Measurements from ENCODE around the gene OR2H2.

OR2H2 gene

DNA sequence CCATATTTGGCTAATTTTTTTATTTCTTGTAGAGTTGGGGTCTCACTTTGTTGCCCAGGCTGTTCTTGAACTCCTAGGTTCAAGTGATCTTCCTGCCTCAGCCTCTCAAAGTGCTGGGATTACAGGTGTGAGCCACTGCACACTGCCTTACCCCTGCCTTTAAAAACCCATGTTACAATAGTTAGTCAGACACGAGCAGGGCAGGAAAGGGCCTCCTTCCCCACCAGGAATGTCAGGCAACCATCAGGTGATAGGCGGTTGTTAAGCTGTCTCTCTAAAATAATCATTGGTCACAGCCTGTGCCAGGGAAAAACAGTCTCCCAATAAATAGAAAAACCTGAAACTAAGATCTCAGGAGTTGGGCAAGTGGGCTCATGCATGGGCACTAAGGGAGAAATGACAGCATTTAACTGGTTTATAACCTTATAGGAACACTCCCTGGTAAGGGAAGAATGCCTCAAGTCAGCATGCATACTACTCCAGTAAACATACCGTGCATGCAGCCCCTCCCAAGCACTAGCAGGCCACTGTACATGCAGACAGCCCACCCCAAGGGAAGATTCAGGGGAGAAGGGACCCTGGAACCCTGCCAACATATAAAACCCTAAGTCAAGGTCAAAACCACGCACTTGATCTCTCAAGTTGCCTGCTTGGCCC lies 8.4 kb downstream of the OR2H2 start:
- H3K4me3 ChIP-seq (ENCODE audit: low read length): no peak overlapping the region
- peaks cover 13% of the 10 kb centered on the region for H3K4me1 ChIP-seq (ENCODE audit: insufficient read depth, low read length)
- no peak overlapping the region for H3K9ac ChIP-seq (ENCODE audit: low read depth, low read length)
- WGBS: 84% methylated on average over 4 of the region's 4 CpGs
- no peaks in the 10 kb centered on the region for H3K9me3 ChIP-seq (ENCODE audit: insufficient read depth, low read depth, low read length)
- H3K36me3 ChIP-seq (ENCODE audit: insufficient read depth, low read length): no peaks in the 10 kb centered on the region
- H3K27me3 ChIP-seq (ENCODE audit: insufficient read depth, low read length): no peaks in the 10 kb centered on the region
- no peak overlapping the region for H3K27ac ChIP-seq (ENCODE audit: low read depth, low read length)

DNA sequence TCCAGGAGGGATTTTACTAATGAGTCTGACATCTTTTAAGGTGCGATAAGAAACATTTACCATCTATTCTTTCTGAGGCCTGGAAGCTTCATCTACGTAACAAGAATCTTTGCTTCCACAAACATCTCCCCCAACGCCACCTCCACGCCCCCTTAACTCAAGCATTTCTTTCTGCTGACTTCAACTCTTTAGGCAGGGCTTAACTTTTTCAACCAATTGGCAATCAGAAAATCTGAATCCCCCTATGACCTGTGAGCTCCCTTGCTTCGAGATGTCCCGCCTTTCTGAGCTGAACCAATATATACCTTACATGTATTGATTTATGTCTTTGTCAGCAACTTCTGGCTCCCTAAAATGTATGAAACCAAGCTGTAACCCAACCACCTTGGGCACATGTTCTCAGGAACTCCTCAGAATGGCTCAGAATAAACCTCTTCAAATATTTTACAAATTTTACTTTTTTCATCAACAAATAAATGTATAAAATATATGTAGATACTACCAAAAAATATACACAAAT lies 11.5 kb downstream of the OR2H2 start:
- 64% methylated on average over 6 of the region's 6 CpGs for WGBS
- peaks cover 13% of the 10 kb centered on the region for H3K4me1 ChIP-seq (ENCODE audit: insufficient read depth, low read length)
- H3K9ac ChIP-seq (ENCODE audit: low read depth, low read length): no peak overlapping the region
- no peak overlapping the region for H3K4me3 ChIP-seq (ENCODE audit: low read length)
- H3K36me3 ChIP-seq (ENCODE audit: insufficient read depth, low read length): peaks cover 25% of the 10 kb centered on the region
- H3K27me3 ChIP-seq (ENCODE audit: insufficient read depth, low read length): no peaks in the 10 kb centered on the region
- no peaks in the 10 kb centered on the region for H3K9me3 ChIP-seq (ENCODE audit: insufficient read depth, low read depth, low read length)
- peak overlapping the region; percentile 53; the same call in 1 of the 2 replicates for H3K27ac ChIP-seq (ENCODE audit: low read depth, low read length)

DNA sequence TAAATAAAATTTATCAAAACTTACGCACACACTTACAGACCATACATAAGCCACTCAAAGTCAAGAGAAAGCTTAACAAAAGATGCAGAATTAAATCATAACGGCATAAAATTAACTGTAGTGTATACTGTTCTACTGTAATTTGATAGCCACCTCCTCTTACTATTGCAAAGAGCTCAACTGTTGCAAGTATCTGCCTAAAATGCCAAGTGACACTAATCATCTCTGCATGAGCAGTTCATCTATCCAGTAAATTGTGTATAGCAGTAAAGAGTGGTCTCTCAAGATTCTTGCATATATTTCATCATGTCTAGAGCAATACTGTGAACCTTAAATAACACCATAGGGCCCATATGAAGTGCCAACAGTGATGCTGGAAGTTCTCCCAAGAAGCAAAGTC lies 12.3 kb downstream of the OR2H2 start:
- Histone ChIP-seq H3K4me1 (ENCODE audit: insufficient read depth, low read length) (peaks cover 13% of the 10 kb centered on the region), H3K9me3 (ENCODE audit: insufficient read depth, low read depth, low read length) (no peaks in the 10 kb centered on the region), H3K27me3 (ENCODE audit: insufficient read depth, low read length) (no peaks in the 10 kb centered on the region), H3K36me3 (ENCODE audit: insufficient read depth, low read length) (peaks cover 33% of the 10 kb centered on the region), H3K4me3 (ENCODE audit: low read length) (no peak overlapping the region), H3K27ac (ENCODE audit: low read depth, low read length) (no peak overlapping the region), H3K9ac (ENCODE audit: low read depth, low read length) (no peak overlapping the region)
- WGBS: 100% methylated on average over 1 of the region's 2 CpGs

DNA sequence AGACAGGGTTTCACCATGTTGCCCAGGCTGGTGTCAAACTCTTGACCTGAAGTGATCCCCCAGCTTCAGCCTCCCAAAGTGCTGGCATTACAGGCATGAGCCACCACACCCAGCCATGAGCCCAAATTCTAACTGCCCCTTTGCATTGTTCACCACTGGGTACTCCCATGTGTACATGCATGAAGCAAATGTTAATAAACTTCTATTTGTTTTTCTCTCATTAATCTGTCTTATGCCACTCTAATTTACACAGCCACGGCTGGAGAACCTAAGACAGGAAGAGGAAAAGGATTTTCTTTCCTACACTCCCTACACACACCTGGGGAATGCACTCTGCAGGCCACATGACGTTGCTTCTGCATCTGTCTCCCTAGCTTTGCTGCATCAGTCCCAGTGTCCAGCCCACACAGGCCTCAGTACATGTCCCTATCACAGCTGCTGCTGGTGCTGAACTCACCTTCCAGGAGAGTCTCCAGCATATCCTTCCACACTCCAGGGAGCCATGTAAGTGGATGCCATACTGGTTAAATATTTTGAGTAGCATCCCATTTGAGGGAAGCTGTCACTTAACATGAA lies 13.3 kb downstream of the OR2H2 start:
- no peak overlapping the region for H3K27ac ChIP-seq (ENCODE audit: low read depth, low read length)

DNA sequence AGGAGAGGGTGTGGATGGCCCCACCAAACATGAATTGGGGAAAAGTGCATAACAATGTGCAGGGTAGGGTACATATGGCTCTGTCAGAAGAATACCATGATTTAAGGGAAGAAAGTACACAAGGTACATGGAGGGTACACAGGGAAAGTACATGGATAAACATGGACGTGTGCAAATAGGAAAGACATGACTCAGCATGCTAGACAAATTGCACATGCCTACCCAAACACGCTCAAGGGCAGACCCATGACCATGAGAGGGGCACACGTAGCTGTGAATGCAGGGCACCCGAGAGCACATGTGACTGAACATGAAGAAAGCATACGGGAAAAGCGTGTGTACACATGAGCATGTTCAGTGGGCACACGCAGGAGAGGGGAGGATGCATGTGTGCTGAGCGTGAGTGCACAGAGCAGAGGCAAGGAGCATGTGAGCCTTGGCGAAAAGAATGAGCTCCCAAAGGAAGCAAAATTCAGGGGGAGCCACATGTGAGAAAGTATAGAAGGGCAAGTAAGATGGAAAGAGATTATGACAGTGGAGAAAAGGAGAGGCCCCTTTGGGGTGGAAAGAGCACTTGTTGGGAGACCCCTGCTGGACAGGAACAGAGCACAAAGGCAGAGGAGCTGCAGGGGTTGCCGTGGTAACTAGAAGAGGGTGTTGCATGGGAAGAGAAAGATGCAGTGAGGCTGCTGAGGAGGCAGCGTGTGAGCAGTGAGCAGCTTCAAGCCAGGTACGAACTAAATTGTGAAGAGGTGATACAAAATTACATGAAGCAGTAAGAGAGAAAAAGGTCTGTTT lies 17.8 kb downstream of the OR2H2 start:
- H3K4me3 ChIP-seq (ENCODE audit: low read length): no peak overlapping the region
- no peak overlapping the region for H3K9ac ChIP-seq (ENCODE audit: low read depth, low read length)
- H3K27me3 ChIP-seq (ENCODE audit: insufficient read depth, low read length): no peaks in the 10 kb centered on the region
- no peak overlapping the region for H3K27ac ChIP-seq (ENCODE audit: low read depth, low read length)
- no peaks in the 10 kb centered on the region for H3K4me1 ChIP-seq (ENCODE audit: insufficient read depth, low read length)
- peaks cover 88% of the 10 kb centered on the region for H3K36me3 ChIP-seq (ENCODE audit: insufficient read depth, low read length)
- 89% methylated on average over 12 of the region's 12 CpGs for WGBS
- no peaks in the 10 kb centered on the region for H3K9me3 ChIP-seq (ENCODE audit: insufficient read depth, low read depth, low read length)

More for the DNA sequence above, 13.3 kb downstream of the OR2H2 start:
- H3K4me3 ChIP-seq (ENCODE audit: low read length): no peak overlapping the region
- no peaks in the 10 kb centered on the region for H3K27me3 ChIP-seq (ENCODE audit: insufficient read depth, low read length)
- H3K9me3 ChIP-seq (ENCODE audit: insufficient read depth, low read depth, low read length): no peaks in the 10 kb centered on the region
- peaks cover 43% of the 10 kb centered on the region for H3K36me3 ChIP-seq (ENCODE audit: insufficient read depth, low read length)
- H3K9ac ChIP-seq (ENCODE audit: low read depth, low read length): no peak overlapping the region
- WGBS: 81% methylated on average over 2 of the region's 2 CpGs
- peaks cover 13% of the 10 kb centered on the region for H3K4me1 ChIP-seq (ENCODE audit: insufficient read depth, low read length)

DNA sequence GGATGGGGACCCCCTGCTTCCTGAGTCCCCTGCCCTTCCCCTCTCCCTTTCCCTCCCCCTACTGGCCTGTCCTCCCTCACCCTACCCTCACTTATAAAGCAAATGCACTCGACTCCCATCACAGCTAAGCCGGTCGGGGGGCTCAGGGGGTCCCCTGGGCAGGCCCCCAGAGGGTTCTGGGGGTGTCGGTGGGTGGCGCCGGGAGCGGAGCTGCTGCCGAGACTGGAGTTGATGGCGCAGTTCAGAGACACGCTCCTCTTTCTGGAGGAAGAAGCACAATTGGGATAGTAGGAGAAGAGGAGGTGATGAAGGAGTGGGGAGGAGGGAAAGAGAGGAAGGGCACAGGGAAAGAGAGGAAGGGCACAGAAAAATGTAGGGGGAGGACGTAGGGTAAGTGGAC lies 18.5 kb downstream of the OR2H2 start:
- no peak overlapping the region for H3K4me3 ChIP-seq (ENCODE audit: low read length)
- no peaks in the 10 kb centered on the region for H3K9me3 ChIP-seq (ENCODE audit: insufficient read depth, low read depth, low read length)
- peaks cover 95% of the 10 kb centered on the region for H3K36me3 ChIP-seq (ENCODE audit: insufficient read depth, low read length)
- WGBS: 93% methylated on average over 11 of the region's 11 CpGs
- no peaks in the 10 kb centered on the region for H3K4me1 ChIP-seq (ENCODE audit: insufficient read depth, low read length)
- H3K27me3 ChIP-seq (ENCODE audit: insufficient read depth, low read length): no peaks in the 10 kb centered on the region
- no peak overlapping the region for H3K9ac ChIP-seq (ENCODE audit: low read depth, low read length)
- H3K27ac ChIP-seq (ENCODE audit: low read depth, low read length): no peak overlapping the region

DNA sequence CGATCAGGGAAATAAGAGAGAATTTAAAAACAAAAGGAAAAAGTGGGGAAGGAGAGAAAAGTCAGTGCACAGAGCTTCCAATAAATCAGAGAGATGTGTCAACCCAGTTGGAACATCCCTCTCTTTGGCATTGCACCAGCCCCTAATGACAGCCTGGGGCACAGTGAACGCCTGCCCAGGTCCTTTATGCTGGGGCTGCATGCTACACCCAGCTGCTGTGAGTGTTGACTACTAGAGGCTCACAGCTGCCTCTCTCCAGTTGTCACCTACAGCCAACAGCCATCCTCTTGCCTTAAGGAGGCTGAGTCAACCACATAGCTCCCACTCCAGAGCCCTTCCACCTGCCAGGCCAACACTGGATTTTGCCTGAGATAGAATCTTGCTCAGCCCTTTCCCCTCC lies 19.0 kb downstream of the OR2H2 start:
- H3K27ac ChIP-seq (ENCODE audit: low read depth, low read length): no peak overlapping the region
- H3K36me3 ChIP-seq (ENCODE audit: insufficient read depth, low read length): peaks cover 100% of the 10 kb centered on the region
- no peaks in the 10 kb centered on the region for H3K9me3 ChIP-seq (ENCODE audit: insufficient read depth, low read depth, low read length)
- H3K9ac ChIP-seq (ENCODE audit: low read depth, low read length): no peak overlapping the region
- WGBS: 91% methylated on average over 2 of the region's 2 CpGs
- no peaks in the 10 kb centered on the region for H3K27me3 ChIP-seq (ENCODE audit: insufficient read depth, low read length)
- no peak overlapping the region for H3K4me3 ChIP-seq (ENCODE audit: low read length)
- H3K4me1 ChIP-seq (ENCODE audit: insufficient read depth, low read length): no peaks in the 10 kb centered on the region

DNA sequence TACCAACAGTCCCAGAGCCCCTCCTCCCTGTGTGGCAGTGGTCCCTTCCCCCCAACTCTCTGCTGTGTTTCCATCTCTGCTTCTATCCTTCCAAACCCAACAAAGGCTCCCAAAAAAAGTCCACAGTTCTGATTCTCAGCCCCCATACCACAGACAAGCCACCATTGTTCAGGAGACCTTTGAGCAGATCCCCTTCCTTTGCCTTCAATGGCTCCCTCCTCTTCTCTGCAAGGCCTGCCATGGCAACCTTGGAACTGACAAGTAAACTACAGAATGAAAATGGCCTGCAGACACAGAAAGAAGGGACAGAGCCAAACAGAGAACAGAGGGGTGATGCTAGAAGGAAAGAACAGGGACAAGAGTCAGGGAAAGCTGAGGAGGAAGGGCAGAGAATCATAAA lies 23.2 kb downstream of the OR2H2 start:
- H3K36me3 ChIP-seq (ENCODE audit: insufficient read depth, low read length): peaks cover 100% of the 10 kb centered on the region
- H3K4me1 ChIP-seq (ENCODE audit: insufficient read depth, low read length): no peaks in the 10 kb centered on the region
- no peak overlapping the region for H3K9ac ChIP-seq (ENCODE audit: low read depth, low read length)
- H3K9me3 ChIP-seq (ENCODE audit: insufficient read depth, low read depth, low read length): no peaks in the 10 kb centered on the region
- no peak overlapping the region for H3K27ac ChIP-seq (ENCODE audit: low read depth, low read length)
- no peak overlapping the region for H3K4me3 ChIP-seq (ENCODE audit: low read length)
- H3K27me3 ChIP-seq (ENCODE audit: insufficient read depth, low read length): no peaks in the 10 kb centered on the region

DNA sequence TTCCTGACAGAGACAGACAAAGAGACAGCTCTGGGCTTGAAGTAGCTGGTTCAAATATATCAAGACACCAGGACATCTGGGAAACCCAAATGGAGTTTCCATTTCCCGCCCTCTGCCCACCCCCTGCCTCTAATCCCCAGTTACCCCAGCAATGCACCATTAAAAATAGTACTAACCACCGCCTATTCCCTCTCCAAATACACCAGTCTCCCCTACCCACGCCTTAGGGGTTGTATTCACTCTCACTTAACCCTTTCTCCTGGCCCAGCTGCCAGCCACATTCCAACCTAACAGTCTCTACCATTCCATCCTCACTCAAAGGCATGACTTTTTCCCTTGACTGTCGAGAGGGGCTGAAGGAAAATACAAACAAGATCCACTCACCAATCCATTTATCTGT lies 25.6 kb downstream of the OR2H2 start:
- H3K27ac ChIP-seq (ENCODE audit: low read depth, low read length): no peak overlapping the region
- H3K27me3 ChIP-seq (ENCODE audit: insufficient read depth, low read length): no peaks in the 10 kb centered on the region
- H3K4me1 ChIP-seq (ENCODE audit: insufficient read depth, low read length): no peaks in the 10 kb centered on the region
- no peak overlapping the region for H3K9ac ChIP-seq (ENCODE audit: low read depth, low read length)
- no peak overlapping the region for H3K4me3 ChIP-seq (ENCODE audit: low read length)
- 90% methylated on average over 4 of the region's 4 CpGs for WGBS
- no peaks in the 10 kb centered on the region for H3K9me3 ChIP-seq (ENCODE audit: insufficient read depth, low read depth, low read length)
- peaks cover 100% of the 10 kb centered on the region for H3K36me3 ChIP-seq (ENCODE audit: insufficient read depth, low read length)

DNA sequence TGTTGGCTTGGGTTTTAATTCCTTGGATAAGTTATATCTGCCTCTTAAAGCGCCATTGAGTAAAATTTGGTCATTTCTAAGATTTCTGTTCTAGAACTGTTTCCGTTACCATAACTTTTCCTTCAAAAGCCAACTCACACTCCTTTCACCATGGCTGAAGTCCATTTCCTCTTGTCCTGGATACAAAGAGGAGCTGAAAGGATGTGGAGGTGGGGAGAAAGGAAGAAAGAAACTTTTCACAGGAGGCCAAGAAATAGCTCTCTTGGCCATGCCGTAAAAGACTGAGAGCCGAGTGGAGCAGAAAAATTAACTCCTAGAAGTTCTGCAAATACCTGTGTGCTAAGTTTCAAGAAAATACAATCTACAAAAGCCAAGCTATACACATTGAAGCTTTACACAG lies 26.5 kb downstream of the OR2H2 start:
- 99% methylated on average over 4 of the region's 4 CpGs for WGBS
- H3K4me1 ChIP-seq (ENCODE audit: insufficient read depth, low read length): no peaks in the 10 kb centered on the region
- no peak overlapping the region for H3K9ac ChIP-seq (ENCODE audit: low read depth, low read length)
- H3K27ac ChIP-seq (ENCODE audit: low read depth, low read length): no peak overlapping the region
- H3K9me3 ChIP-seq (ENCODE audit: insufficient read depth, low read depth, low read length): no peaks in the 10 kb centered on the region
- H3K36me3 ChIP-seq (ENCODE audit: insufficient read depth, low read length): peaks cover 96% of the 10 kb centered on the region
- no peaks in the 10 kb centered on the region for H3K27me3 ChIP-seq (ENCODE audit: insufficient read depth, low read length)
- no peak overlapping the region for H3K4me3 ChIP-seq (ENCODE audit: low read length)

DNA sequence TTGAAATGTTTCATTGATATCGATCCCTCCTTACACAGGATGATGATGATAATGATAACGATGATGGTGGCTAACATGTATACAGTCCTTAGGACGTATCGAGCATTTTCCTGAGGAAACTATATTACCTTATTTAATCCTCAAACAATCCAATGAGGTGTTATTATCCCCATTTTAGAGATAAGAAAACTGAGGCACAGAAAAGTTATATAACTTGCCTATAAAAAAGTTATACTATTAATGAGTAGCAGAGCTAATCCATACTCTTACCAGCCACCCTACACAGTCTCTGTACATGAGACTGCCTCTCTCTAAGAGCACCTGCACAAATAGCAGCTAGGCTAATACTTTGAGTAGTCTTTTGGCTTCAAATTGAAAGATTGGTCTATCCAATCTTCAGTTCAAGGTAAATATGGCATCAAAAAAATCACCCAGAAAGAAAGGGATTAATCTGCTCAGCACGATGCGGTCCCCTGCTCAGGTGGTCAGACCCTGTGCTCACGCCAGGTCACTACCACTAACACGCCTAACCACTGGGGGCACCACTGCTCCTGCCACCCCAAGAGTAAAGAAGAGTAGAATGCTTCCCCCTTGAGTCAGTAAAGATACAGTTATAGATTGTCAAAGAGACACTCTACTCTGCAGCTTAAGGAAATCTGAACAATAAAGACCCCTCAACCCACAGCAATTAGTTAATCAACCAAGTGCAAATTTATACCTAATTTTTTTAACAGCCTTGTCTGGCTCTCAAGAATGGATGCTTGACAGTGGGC lies 33.0 kb downstream of the OR2H2 start:
- Histone ChIP-seq H3K4me1 (ENCODE audit: insufficient read depth, low read length) (peaks cover 12% of the 10 kb centered on the region), H3K36me3 (ENCODE audit: insufficient read depth, low read length) (peaks cover 95% of the 10 kb centered on the region)
- WGBS: 91% methylated on average over 6 of the region's 8 CpGs

More for the DNA sequence above, 33.0 kb downstream of the OR2H2 start:
- H3K9ac ChIP-seq (ENCODE audit: low read depth, low read length): no peak overlapping the region
- H3K27me3 ChIP-seq (ENCODE audit: insufficient read depth, low read length): no peaks in the 10 kb centered on the region
- no peak overlapping the region for H3K4me3 ChIP-seq (ENCODE audit: low read length)
- H3K9me3 ChIP-seq (ENCODE audit: insufficient read depth, low read depth, low read length): no peaks in the 10 kb centered on the region
- no peak overlapping the region for H3K27ac ChIP-seq (ENCODE audit: low read depth, low read length)
